ENCODE results near the gene ROMO1.
A peak's percentile ranks its signal among the peaks of the same experiment; 100 is the strongest.
"Not testable (repeated sequence)": the region's sequence is repeated elsewhere in the genome, so short reads cannot be mapped to it uniquely, and the experiment has no call there.

ROMO1 gene

GRCh38 chr20:35674921-35675320 lies 24.3 kb upstream of the ROMO1 start:
- Histone ChIP-seq H3K4me3 (no peak overlapping the region), H3K27ac (no peak overlapping the region)

DNA sequence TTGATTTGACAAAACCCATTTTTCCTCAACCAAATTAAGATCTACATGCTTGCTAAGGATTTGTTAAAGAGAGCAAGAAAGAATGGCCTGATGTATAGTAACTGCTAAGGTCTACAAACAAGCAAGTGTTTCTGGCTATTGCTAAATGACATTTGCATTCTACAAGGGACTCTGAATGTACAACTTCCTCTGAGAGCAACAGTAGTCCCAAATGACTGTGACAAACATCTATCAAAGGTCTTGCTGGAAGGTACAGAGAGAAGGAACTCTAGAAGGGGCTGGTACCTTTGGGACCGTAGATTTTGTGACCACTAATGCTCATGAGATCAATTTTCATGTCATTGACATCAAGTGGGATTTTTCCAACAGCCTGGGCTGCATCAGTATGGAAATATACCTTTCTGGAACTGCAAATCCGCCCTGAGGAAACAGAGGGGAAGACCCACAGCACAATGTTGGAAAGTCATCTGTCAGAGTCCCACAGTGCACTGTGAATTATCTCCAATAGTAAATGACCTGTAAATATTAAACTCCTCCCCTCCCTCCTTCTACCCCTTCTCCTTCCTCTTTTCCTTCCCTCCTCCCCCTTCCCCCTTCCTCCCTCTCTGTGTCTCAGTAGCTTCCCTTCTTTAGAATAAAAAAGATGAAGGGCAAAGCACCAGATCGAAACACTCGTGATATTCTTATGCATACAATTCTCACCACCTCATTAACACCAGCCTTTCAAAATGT lies 18.6 kb upstream of the ROMO1 start:
- Histone ChIP-seq H3K4me3 (no peak overlapping the region), H3K27ac (no peak overlapping the region)

DNA sequence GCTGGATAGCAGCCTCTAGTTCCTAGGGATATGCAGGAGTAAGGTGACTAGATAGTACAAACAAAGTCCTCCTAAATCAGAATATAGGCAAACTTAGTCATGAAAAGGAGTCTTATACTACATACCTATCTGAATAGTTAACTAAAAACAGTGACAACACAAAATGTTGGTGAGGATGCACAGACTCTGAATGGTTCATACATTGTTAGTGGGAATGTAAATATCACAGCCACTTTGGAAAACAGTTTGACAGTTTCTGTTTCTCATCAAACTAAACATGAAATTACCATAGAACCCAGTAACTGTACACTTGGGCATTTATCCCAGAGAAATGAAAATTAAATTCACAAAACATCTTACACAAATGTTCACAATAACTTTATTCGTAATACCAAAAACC lies 17.2 kb upstream of the ROMO1 start:
- no peak overlapping the region for H3K27ac ChIP-seq

GRCh38 chr20:35685368-35685767 lies 13.8 kb upstream of the ROMO1 start:
- not testable (repeated sequence) for H3K4me3 ChIP-seq, H3K27ac ChIP-seq

More for the DNA sequence above, 17.2 kb upstream of the ROMO1 start:
- no peak overlapping the region for H3K4me3 ChIP-seq

DNA sequence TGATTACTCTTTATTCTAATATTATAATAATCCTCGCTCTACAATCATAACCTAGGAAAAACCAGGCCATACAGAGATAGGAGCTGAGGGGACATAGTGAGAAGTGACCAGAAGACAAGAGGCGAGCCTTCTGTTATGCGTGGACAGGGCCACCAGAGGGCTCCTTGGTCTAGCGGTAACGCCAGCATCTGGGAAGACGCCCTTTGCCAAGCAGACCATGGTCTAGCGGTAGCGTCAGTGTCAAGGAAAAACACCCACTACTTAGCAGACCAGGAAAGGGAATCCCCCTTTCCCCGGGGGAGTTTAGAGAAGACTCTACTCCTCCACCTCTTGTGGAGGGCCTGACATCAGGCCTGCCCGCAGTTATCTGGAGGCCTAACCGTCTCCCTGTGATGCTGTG lies 12.3 kb upstream of the ROMO1 start:
- not testable (repeated sequence) for H3K4me3 ChIP-seq

GRCh38 chr20:35690265-35690664 lies 8.9 kb upstream of the ROMO1 start:
- no peak overlapping the region for H3K27ac ChIP-seq
- no peak overlapping the region for H3K4me3 ChIP-seq

More for the DNA sequence above, 12.3 kb upstream of the ROMO1 start:
- not testable (repeated sequence) for H3K27ac ChIP-seq

- Histone ChIP-seq H3K27ac (no peak overlapping the region), H3K4me3 (no peak overlapping the region)
Observed at GRCh38 chr20:35695245-35695749, 3.9 kb upstream of the ROMO1 start.

GRCh38 chr20:35695978-35696377 lies 3.2 kb upstream of the ROMO1 start:
- H3K27ac ChIP-seq = no peak overlapping the region
- no peak overlapping the region for H3K4me3 ChIP-seq

GRCh38 chr20:35697696-35698297 lies 1.4 kb upstream of the ROMO1 start:
- H3K4me3 ChIP-seq = peak overlapping the region in 3 of 7 experiments; percentile 72 to 99 (median 73)
- peak overlapping the region in 1 of 21 experiments; percentile 98 for H3K27ac ChIP-seq

GRCh38 chr20:35698298-35699126 lies 693 bp upstream of the ROMO1 start:
- peak overlapping the region; percentile 76 to 98 (median 94) for H3K27ac ChIP-seq

DNA sequence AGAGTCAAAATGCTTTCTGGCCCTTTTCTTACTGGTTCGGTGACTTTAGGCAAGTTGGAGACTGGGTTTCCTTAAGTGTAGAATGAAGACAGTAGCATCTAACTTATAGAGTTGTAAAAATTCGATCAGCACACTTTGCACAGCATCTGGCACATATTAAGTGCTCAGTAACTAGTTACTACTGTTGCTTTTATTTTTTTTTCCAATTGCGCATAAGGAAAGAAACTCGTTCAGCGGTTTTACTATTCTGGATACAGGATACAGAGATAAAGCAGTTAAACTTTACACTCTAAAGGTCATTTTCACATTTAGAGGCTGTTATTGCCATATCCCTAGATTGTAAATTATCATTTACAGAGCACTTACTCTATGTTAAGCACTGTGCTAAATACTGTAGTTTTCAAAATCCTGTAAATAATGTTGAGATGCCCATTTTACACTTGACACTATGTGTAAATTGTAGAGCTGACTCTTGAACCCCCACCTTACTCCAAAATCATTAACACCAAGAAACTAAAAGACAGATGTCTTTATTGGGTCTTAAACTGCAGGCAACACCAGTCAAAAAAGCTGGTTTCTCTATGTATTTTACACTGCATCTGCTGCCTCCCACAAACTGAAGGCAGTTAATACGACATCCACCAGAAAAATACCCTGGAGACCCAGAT lies 886 bp downstream of the ROMO1 start:
- peak overlapping the region in 20 of 21 experiments; percentile 76 to 98 (median 94) for H3K27ac ChIP-seq
- H3K4me3 ChIP-seq = peak overlapping the region; percentile 72 to 99 (median 88)

More at GRCh38 chr20:35698298-35699126, 693 bp upstream of the ROMO1 start:
- H3K4me3 ChIP-seq = peak overlapping the region; percentile 72 to 99 (median 88)

- H3K27ac ChIP-seq = peak overlapping the region in 3 of 21 experiments; percentile 11 to 96 (median 94)
- no peak overlapping the region for H3K4me3 ChIP-seq
Observed at GRCh38 chr20:35700625-35701148, 1.5 kb downstream of the ROMO1 start.

- H3K27ac ChIP-seq = no peak overlapping the region
- no peak overlapping the region for H3K4me3 ChIP-seq
Observed at GRCh38 chr20:35702051-35702823, 3.0 kb downstream of the ROMO1 start.

DNA sequence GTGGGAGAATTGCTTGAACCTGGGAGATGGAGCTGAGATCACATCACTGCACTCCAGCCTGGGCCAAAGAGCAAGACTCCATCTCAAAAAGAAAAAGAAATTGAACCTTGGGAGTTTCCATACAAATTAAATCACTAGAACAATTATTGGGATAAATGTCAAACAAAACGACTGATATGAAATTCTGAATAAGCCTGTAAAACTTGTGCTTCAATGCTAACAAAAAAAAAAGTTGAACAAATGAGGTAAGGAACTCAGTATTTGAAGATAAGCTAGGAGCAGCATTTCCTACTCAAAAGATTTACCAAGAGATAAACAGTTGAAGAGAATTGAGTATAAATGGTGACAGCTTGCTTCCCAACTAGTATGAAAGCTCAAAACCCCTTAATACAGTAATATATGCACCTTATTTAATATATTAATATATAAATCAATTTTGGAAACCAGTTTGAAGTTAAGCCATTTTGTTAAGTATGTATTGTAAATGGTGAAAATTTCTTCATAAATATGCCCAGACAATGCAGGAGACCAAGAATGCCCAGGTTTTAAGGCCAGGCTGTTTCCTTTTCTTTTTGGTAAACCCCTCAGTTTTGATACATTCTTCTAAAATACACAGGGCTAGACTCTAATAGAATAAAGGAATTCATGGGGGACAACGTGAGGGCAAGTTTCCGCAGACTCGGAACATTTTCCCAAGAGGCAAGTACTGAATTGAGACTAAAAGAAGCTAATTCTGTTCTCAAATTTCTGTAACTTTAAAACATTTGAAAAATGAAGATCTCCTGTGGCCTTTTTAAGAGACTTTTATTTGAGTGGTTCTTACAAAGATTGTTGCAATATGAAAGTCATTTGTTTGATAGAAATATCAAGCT lies 3.9 kb downstream of the ROMO1 start:
- Histone ChIP-seq H3K27ac (no peak overlapping the region), H3K4me3 (no peak overlapping the region)

GRCh38 chr20:35704514-35705261 lies 5.5 kb downstream of the ROMO1 start:
- H3K27ac ChIP-seq = no peak overlapping the region
- H3K4me3 ChIP-seq = no peak overlapping the region

- not testable (repeated sequence) for H3K27ac ChIP-seq
Observed at GRCh38 chr20:35705894-35706293, 6.7 kb downstream of the ROMO1 start.

More at GRCh38 chr20:35705894-35706293, 6.7 kb downstream of the ROMO1 start:
- not testable (repeated sequence) for H3K4me3 ChIP-seq

All from skin epidermis (tissue), 12 donors.